ENCODE results near the gene ROR2.

The ROR2 gene

GRCh38 chr9:91890662-91891061 lies 59.4 kb downstream of the ROR2 start:
- TF ChIP-seq EGR1 (IDR thresholded peaks at IDR 0.05) (no peak), TCF12 (IDR thresholded peaks at IDR 0.05; ENCODE audit: low read depth) (no peak), TEAD4 (IDR thresholded peaks at IDR 0.05) (no peak), USF1 (IDR thresholded peaks at IDR 0.05) (no peak), NFIC (IDR thresholded peaks at IDR 0.05) (no peak), TAF1 (IDR thresholded peaks at IDR 0.05; ENCODE audit: low read depth) (no peak), FOXM1 (IDR thresholded peaks at IDR 0.05; ENCODE audit: borderline replicate concordance, low read depth) (no peak), CEBPB (IDR thresholded peaks at IDR 0.05) (no peak), YY1 (IDR thresholded peaks at IDR 0.05; ENCODE audit: low read depth) (no peak), REST (IDR thresholded peaks at IDR 0.05; ENCODE audit: low read depth) (no peak), EP300 (IDR thresholded peaks at IDR 0.05; ENCODE audit: borderline replicate concordance) (no peak), ZBTB7A (IDR thresholded peaks at IDR 0.05; ENCODE audit: low read depth) (no peak), RAD21 (IDR thresholded peaks at IDR 0.05; ENCODE audit: low read depth) (no peak), CREB1 (IDR thresholded peaks at IDR 0.05; ENCODE audit: low read depth) (no peak)
- TF ChIP-seq, protein P1, sequence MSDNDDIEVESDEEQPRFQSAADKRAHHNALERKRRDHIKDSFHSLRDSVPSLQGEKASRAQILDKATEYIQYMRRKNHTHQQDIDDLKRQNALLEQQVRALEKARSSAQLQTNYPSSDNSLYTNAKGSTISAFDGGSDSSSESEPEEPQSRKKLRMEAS (IDR thresholded peaks at IDR 0.05) = no peak

DNA sequence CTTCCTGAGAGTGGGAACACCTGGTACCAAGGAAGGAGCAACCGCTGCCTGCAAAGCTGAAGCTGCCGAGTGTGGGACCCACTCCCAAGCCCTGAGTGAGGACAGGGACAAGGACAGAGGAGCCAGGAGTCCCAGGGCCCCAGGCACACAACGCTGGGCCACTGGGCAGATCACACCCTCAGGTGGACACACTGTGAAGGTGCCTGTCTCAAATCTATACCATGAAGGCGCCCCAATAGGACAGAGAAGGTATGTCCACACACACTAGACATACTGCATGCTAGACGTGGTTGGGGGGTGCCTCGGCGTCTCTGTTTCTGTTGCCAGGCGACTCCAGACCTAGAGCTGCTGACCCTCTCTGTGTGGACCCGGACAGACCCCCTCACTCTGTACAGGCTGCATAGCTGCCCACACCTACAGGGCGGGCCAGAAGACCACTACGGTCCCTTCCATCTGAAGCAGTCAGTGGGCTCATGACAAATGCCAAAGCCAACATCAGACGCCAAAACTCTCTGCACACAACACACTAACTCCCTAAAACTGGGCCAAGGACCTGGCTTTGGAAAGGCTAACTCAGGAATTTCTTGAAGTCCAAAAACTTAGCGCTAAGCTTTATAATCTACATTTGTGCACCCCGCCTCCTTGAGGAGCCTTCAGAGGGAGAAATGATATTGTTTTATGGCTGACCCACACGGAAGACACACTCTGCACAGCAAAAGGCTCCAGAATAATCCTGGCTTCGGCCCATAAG lies 60.7 kb downstream of the ROR2 start:
- TF ChIP-seq USF1 (IDR thresholded peaks at IDR 0.05) = no peak
- TF ChIP-seq FOXM1 (IDR thresholded peaks at IDR 0.05; ENCODE audit: borderline replicate concordance, low read depth) = no peak
- no peak for TF ChIP-seq EGR1 (IDR thresholded peaks at IDR 0.05)

GRCh38 chr9:91886414-91887076 lies 63.5 kb downstream of the ROR2 start:
- TF ChIP-seq CEBPB (IDR thresholded peaks at IDR 0.05) (no peak), FOXM1 (IDR thresholded peaks at IDR 0.05; ENCODE audit: borderline replicate concordance, low read depth) (no peak), RAD21 (IDR thresholded peaks at IDR 0.05; ENCODE audit: low read depth) (no peak), USF1 (IDR thresholded peaks at IDR 0.05) (no peak), NFIC (IDR thresholded peaks at IDR 0.05) (no peak), ZBTB7A (IDR thresholded peaks at IDR 0.05; ENCODE audit: low read depth) (no peak), YY1 (IDR thresholded peaks at IDR 0.05; ENCODE audit: low read depth) (no peak), REST (IDR thresholded peaks at IDR 0.05; ENCODE audit: low read depth) (no peak), EP300 (IDR thresholded peaks at IDR 0.05; ENCODE audit: borderline replicate concordance) (no peak), TAF1 (IDR thresholded peaks at IDR 0.05; ENCODE audit: low read depth) (no peak), EGR1 (IDR thresholded peaks at IDR 0.05) (no peak), TCF12 (IDR thresholded peaks at IDR 0.05; ENCODE audit: low read depth) (no peak)
- TF ChIP-seq, protein P1 (IDR thresholded peaks at IDR 0.05) = no peak

DNA sequence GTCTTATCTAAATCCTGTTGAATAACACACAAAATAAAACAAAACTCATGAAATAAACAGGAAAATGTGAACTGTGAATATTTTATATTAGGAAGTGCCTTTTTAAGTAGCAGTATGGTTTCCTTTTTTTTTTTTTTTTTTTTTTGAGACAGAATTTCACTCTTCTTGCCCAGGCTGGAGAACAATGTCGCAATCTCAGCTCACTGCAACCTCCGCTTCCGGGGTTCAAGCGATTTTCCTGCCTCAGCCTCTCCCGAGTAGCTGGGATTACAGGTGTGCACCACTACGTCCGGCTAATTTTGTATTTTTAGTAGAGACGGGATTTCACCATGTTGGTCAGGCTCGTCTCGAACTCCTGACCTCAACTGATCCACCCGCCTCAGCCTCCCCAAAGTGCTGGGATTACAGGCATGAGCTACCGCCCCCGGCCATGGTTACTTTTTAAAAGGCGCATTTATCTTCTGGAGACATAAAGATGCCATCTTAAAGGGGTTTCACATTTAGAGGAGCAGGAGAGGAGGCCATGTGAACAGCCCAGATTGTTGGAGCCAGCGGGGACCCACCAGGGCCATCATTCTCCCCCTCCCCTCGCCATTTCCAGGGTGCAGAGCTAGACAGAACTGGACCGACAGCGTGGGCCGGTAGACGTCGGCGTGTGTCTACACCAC lies 64.1 kb downstream of the ROR2 start:
- TF ChIP-seq ZBTB7A (IDR thresholded peaks at IDR 0.05; ENCODE audit: low read depth) = no peak
- no peak for TF ChIP-seq TEAD4 (IDR thresholded peaks at IDR 0.05)
- TF ChIP-seq TAF1 (IDR thresholded peaks at IDR 0.05; ENCODE audit: low read depth) = no peak
- no peak for TF ChIP-seq TCF12 (IDR thresholded peaks at IDR 0.05; ENCODE audit: low read depth)
- no peak for TF ChIP-seq NFIC (IDR thresholded peaks at IDR 0.05)
- TF ChIP-seq YY1 (IDR thresholded peaks at IDR 0.05; ENCODE audit: low read depth) = no peak
- no peak for TF ChIP-seq REST (IDR thresholded peaks at IDR 0.05; ENCODE audit: low read depth)
- TF ChIP-seq RAD21 (IDR thresholded peaks at IDR 0.05; ENCODE audit: low read depth) = no peak
- no peak for TF ChIP-seq EP300 (IDR thresholded peaks at IDR 0.05; ENCODE audit: borderline replicate concordance)
- TF ChIP-seq, protein P1 (IDR thresholded peaks at IDR 0.05) = no peak
- no peak for TF ChIP-seq FOXM1 (IDR thresholded peaks at IDR 0.05; ENCODE audit: borderline replicate concordance, low read depth)
- no peak for TF ChIP-seq EGR1 (IDR thresholded peaks at IDR 0.05)
- TF ChIP-seq USF1 (IDR thresholded peaks at IDR 0.05) = no peak

Data from Ishikawa (cell line).